Loucy (cell line): ENCODE measurements around the gene RLF.

Experiments
- H2AFZ ChIP-seq: fragments of 200-600 bp; sonication (generic); 2 replicates; pipeline ENCODE4 v1.6.0; 2016; ENCODE audit warnings: antibody characterized with exemption, mild to moderate bottlenecking, low read length, moderate library complexity
- H3F3A ChIP-seq: fragments of 200-600 bp; 2 replicates; pipeline ENCODE4 v1.6.0; 2016; ENCODE audit warnings: antibody characterized with exemption, low read depth, mild to moderate bottlenecking
- H3K27me3 ChIP-seq: fragments of 200-600 bp; sonication (generic); 2 replicates; pipeline ENCODE4 v1.6.1; 2014; ENCODE audit warnings: low read length, mild to moderate bottlenecking; ENCODE audit not compliant: insufficient read depth, poor library complexity, severe bottlenecking
- H3K36me3 ChIP-seq: fragments of 200-600 bp; sonication (generic); 2 replicates; pipeline ENCODE4 v1.6.1; 2016; ENCODE audit warnings: low read length; ENCODE audit not compliant: insufficient read depth
- H3K4me1 ChIP-seq: fragments of 200-600 bp; sonication (generic); 2 replicates; pipeline ENCODE4 v1.5.1; 2014; ENCODE audit warnings: low read length, mild to moderate bottlenecking; ENCODE audit not compliant: insufficient read depth, poor library complexity, severe bottlenecking
- H3K4me2 ChIP-seq: fragments of 200-600 bp; sonication (generic); 2 replicates; pipeline ENCODE4 v1.6.0; 2014; ENCODE audit warnings: antibody characterized with exemption, low read length, low read depth, mild to moderate bottlenecking; ENCODE audit not compliant: poor library complexity, severe bottlenecking
- H3K4me3 ChIP-seq: fragments of 200-600 bp; sonication (generic); 2 replicates; pipeline ENCODE4 v1.5.1; 2014; ENCODE audit warnings: low read length, mild to moderate bottlenecking, mixed read lengths; ENCODE audit not compliant: poor library complexity, severe bottlenecking
- H3K79me2 ChIP-seq: fragments of 200-600 bp; sonication (generic); 2 replicates; pipeline ENCODE4 v1.6.1; 2014; ENCODE audit warnings: low read length; ENCODE audit not compliant: insufficient read depth
- H3K9ac ChIP-seq: fragments of 200-600 bp; sonication (generic); 2 replicates; pipeline ENCODE4 v1.6.0; 2014; ENCODE audit warnings: mild to moderate bottlenecking, low read depth, low read length, moderate library complexity; ENCODE audit not compliant: poor library complexity, severe bottlenecking
- H3K9me2 ChIP-seq: fragments of 200-600 bp; sonication (generic); replicated peaks from 2 replicates; pipeline ENCODE4 v1.6.1; 2016; ENCODE audit warnings: low read depth, low read length, mixed read lengths
- H3K9me3 ChIP-seq: fragments of 200-600 bp; sonication (generic); 2 replicates; pipeline ENCODE4 v1.6.1; 2014; ENCODE audit warnings: mild to moderate bottlenecking, antibody characterized with exemption, low read length, low read depth; ENCODE audit not compliant: insufficient read depth
- H4K20me1 ChIP-seq: fragments of 200-600 bp; sonication (generic); 2 replicates; pipeline ENCODE4 v1.6.0; 2014; ENCODE audit warnings: antibody characterized with exemption, low read length, mild to moderate bottlenecking; ENCODE audit not compliant: insufficient read depth, poor library complexity, severe bottlenecking
- CTCF ChIP-seq: fragments of 200-600 bp; sonication (generic); conservative IDR thresholded peaks from 2 replicates; pipeline ENCODE4 v1.5.1; 2014; ENCODE audit warnings: mild to moderate bottlenecking, antibody characterized with exemption, low read length
- EZH2phosphoT487 ChIP-seq: fragments of 200-600 bp; IDR thresholded peaks from 2 replicates; pipeline ENCODE4 v1.6.1; 2018; ENCODE audit warnings: antibody characterized with exemption, mild to moderate bottlenecking, moderate library complexity, borderline replicate concordance

RLF gene

GRCh38 chr1:40151457-40152079 lies 9.6 kb upstream of the RLF start:
- Histone ChIP-seq H3K4me1 (peaks cover 4% of the 10 kb centered on the region), H3K4me3 (no peak overlapping the region), H3K36me3 (no peaks in the 10 kb centered on the region), H2AFZ (0 out of 2 replicates have a peak overlapping the region, but pooled peaks have one; percentile 36), H3K9ac (no peak overlapping the region), H3K9me2 (no peaks in the 10 kb centered on the region), H3K79me2 (no peaks in the 10 kb centered on the region), H3K27me3 (no peaks in the 10 kb centered on the region), H3K9me3 (no peaks in the 10 kb centered on the region), H3F3A (no peaks in the 10 kb centered on the region), H3K4me2 (no peak overlapping the region), H4K20me1 (no peaks in the 10 kb centered on the region)
- TF ChIP-seq EZH2phosphoT487, result no peak
- TF ChIP-seq CTCF, result no peak

GRCh38 chr1:40153073-40153770 lies 8.0 kb upstream of the RLF start:
- peak overlapping the region; percentile 38 for H3K9ac ChIP-seq
- H3K36me3 ChIP-seq, result no peaks in the 10 kb centered on the region
- H3K9me2 ChIP-seq, result no peaks in the 10 kb centered on the region
- H3K27me3 ChIP-seq, result no peaks in the 10 kb centered on the region
- H3K4me3 ChIP-seq, result peak overlapping the region; percentile 46
- H3K4me1 ChIP-seq, result peaks cover 4% of the 10 kb centered on the region
- TF ChIP-seq CTCF (peak; percentile 84), EZH2phosphoT487 (no peak)
- no peaks in the 10 kb centered on the region for H3K9me3 ChIP-seq
- H2AFZ ChIP-seq, result peak overlapping the region; percentile 84
- no peaks in the 10 kb centered on the region for H3K79me2 ChIP-seq
- peak overlapping the region; percentile 45 for H3K4me2 ChIP-seq
- H3F3A ChIP-seq, result no peaks in the 10 kb centered on the region
- H4K20me1 ChIP-seq, result no peaks in the 10 kb centered on the region

- Histone ChIP-seq H3K79me2 (no peaks in the 10 kb centered on the region), H3K9me2 (no peaks in the 10 kb centered on the region), H3K9ac (no peak overlapping the region), H3K4me2 (no peak overlapping the region), H3K27me3 (no peaks in the 10 kb centered on the region), H3K4me3 (no peak overlapping the region), H3K36me3 (no peaks in the 10 kb centered on the region), H3K9me3 (no peaks in the 10 kb centered on the region), H2AFZ (no peak overlapping the region), H4K20me1 (no peaks in the 10 kb centered on the region), H3F3A (no peaks in the 10 kb centered on the region), H3K4me1 (peaks cover 4% of the 10 kb centered on the region)
- no peak for TF ChIP-seq CTCF
- TF ChIP-seq EZH2phosphoT487, result no peak
Measured at GRCh38 chr1:40155135-40155534, 6.1 kb upstream of the RLF start.
